SK-N-SH (cell line): ENCODE measurements around the gene HOXA4.

Experiments
- CTCF ChIP-seq: fragments of 200-600 bp; sonication (generic); IDR thresholded peaks from 2 replicates; pipeline ENCODE4 v1.6.1; 2017; ENCODE audit warnings: antibody characterized with exemption, mild to moderate bottlenecking, moderate library complexity
- ELF1 ChIP-seq: IDR thresholded peaks from 2 replicates; pipeline ENCODE4 v1.4.0; 2012
- FOXJ3 ChIP-seq: sonication (generic); formaldehyde crosslinking; IDR thresholded peaks from 2 replicates; pipeline ENCODE4 v1.5.1; 2020; ENCODE audit warnings: mild to moderate bottlenecking, missing genetic modification reagents
- MEF2A ChIP-seq: IDR thresholded peaks from 2 replicates; pipeline ENCODE4 v1.4.0; 2012; ENCODE audit warnings: low read depth, borderline replicate concordance
- USF2 ChIP-seq: fragments of 150-350 bp; IDR thresholded peaks from 2 replicates; pipeline ENCODE4 v1.6.1; 2017; ENCODE audit warnings: antibody characterized with exemption, low read length, low read depth, borderline replicate concordance

GRCh38 chr7:27165996-27166530 is 35.5 kb upstream of the HOXA4 start:
- TF ChIP-seq CTCF, result no peak
- TF ChIP-seq USF2, result no peak
- TF ChIP-seq ELF1, result no peak
- no peak for TF ChIP-seq MEF2A
- TF ChIP-seq FOXJ3 (CRISPR knock-in tag), result no peak
